Measurements from ENCODE around the gene ATP1A2.

ATP1A2 gene

DNA sequence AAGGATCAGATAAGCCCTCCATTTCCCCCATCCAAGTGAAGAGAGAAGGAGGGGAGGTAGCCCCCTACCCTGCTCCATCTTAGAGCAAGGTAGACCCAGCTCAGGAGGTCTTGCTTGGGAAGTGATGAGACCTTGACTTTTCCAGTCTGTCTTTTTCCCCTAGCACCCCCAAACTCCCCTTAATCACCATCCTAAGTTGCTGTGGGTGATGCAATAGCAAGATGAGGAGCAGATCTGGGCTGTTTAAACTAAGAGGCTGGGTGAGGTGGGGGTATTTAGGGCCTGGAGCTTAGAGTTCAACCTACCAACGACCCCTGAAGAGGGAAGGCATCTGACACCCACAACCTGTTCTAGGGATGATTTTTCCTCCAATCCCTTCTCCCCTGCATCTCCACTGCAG, 1.7 kb downstream of the ATP1A2 start:
- no peak overlapping the region for H3K4me3 ChIP-seq (ENCODE audit: low read depth, low read length)
- DNase-seq (ENCODE audit: low read depth): no peak
- TF ChIP-seq MAX (IDR thresholded peaks at IDR 0.05; ENCODE audit: low read depth, low read length) (no peak), CTCF (IDR thresholded peaks at IDR 0.05; ENCODE audit: low read depth, low read length) (no peak), MYC (IDR thresholded peaks at IDR 0.05; ENCODE audit: low read depth, low read length) (no peak), POLR2A (IDR thresholded peaks at IDR 0.05; ENCODE audit: extremely low read depth, insufficient read length) (no peak)

DNA sequence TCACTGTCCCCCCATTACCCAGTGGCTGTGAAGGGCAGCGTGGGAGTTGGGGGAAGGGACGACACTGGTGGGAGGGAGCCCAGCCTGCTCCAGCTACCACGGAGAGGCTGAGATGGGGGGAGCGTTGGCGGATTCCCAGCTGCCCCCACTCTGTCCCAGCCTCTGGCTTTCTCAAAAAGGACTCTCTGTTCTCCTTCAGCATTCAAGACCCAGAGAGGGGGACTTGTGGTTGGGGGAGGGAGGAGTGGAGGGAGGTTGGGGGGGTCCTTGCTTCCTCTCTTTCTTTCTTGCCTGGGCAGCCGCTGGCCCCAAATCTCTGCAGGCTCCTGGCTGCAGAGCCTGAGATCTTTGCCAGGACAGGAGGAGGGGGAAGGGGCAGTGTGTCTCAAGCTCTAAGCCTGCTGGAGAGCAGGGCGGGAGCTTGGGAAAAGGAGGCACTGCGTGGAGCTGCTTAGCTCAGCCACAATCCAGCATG, 2.2 kb downstream of the ATP1A2 start:
- H3K4me3 ChIP-seq (ENCODE audit: low read depth, low read length): no peak overlapping the region
- no peak for DNase-seq (ENCODE audit: low read depth)
- TF ChIP-seq POLR2A (IDR thresholded peaks at IDR 0.05; ENCODE audit: extremely low read depth, insufficient read length) (no peak), MYC (IDR thresholded peaks at IDR 0.05; ENCODE audit: low read depth, low read length) (no peak), CTCF (IDR thresholded peaks at IDR 0.05; ENCODE audit: low read depth, low read length) (no peak), MAX (IDR thresholded peaks at IDR 0.05; ENCODE audit: low read depth, low read length) (no peak)

- H3K4me3 ChIP-seq (ENCODE audit: low read depth, low read length): no peak overlapping the region
- no peak for TF ChIP-seq POLR2A (IDR thresholded peaks at IDR 0.05; ENCODE audit: extremely low read depth, insufficient read length)
- TF ChIP-seq MAX (IDR thresholded peaks at IDR 0.05; ENCODE audit: low read depth, low read length): no peak
- TF ChIP-seq CTCF (IDR thresholded peaks at IDR 0.05; ENCODE audit: low read depth, low read length): no peak
- no peak for TF ChIP-seq MYC (IDR thresholded peaks at IDR 0.05; ENCODE audit: low read depth, low read length)
- DNase-seq (ENCODE audit: low read depth): no peak
These were observed 3.4 kb downstream of the ATP1A2 start for GRCh38 chr1:160118928-160119327.

DNA sequence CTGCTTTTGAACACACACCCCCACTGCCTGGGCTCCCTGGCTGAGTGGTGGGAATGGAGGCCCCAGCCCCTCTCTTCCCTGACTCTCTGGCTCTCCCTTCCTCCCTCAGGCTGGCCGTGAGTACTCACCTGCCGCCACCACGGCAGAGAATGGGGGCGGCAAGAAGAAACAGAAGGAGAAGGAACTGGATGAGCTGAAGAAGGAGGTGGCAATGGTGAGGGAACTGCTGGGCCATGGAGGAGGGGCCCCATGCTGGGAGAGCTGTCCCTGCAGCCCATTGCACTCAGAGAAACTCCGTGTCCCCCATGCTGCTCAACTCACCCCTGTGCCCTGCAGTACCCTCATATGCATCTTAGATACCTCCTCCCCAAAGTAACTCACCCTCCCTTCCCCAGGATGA, 5.2 kb downstream of the ATP1A2 start:
- no peak overlapping the region for H3K4me3 ChIP-seq (ENCODE audit: low read depth, low read length)
- TF ChIP-seq POLR2A (IDR thresholded peaks at IDR 0.05; ENCODE audit: extremely low read depth, insufficient read length) (no peak), MAX (IDR thresholded peaks at IDR 0.05; ENCODE audit: low read depth, low read length) (no peak), MYC (IDR thresholded peaks at IDR 0.05; ENCODE audit: low read depth, low read length) (no peak), CTCF (IDR thresholded peaks at IDR 0.05; ENCODE audit: low read depth, low read length) (no peak)
- no peak for DNase-seq (ENCODE audit: low read depth)

- H3K4me3 ChIP-seq (ENCODE audit: low read depth, low read length): no peak overlapping the region
- no peak for TF ChIP-seq MAX (IDR thresholded peaks at IDR 0.05; ENCODE audit: low read depth, low read length)
- TF ChIP-seq CTCF (IDR thresholded peaks at IDR 0.05; ENCODE audit: low read depth, low read length): no peak
- TF ChIP-seq POLR2A (IDR thresholded peaks at IDR 0.05; ENCODE audit: extremely low read depth, insufficient read length): no peak
- TF ChIP-seq MYC (IDR thresholded peaks at IDR 0.05; ENCODE audit: low read depth, low read length): no peak
- DNase-seq (ENCODE audit: low read depth): no peak
These were observed 5.8 kb downstream of the ATP1A2 start for GRCh38 chr1:160121388-160121787.

All from NB4 (cell line).